ENCODE results near the gene HDAC4.
A peak's percentile ranks its signal among the peaks of the same experiment; 100 is the strongest.

The HDAC4 gene

DNA sequence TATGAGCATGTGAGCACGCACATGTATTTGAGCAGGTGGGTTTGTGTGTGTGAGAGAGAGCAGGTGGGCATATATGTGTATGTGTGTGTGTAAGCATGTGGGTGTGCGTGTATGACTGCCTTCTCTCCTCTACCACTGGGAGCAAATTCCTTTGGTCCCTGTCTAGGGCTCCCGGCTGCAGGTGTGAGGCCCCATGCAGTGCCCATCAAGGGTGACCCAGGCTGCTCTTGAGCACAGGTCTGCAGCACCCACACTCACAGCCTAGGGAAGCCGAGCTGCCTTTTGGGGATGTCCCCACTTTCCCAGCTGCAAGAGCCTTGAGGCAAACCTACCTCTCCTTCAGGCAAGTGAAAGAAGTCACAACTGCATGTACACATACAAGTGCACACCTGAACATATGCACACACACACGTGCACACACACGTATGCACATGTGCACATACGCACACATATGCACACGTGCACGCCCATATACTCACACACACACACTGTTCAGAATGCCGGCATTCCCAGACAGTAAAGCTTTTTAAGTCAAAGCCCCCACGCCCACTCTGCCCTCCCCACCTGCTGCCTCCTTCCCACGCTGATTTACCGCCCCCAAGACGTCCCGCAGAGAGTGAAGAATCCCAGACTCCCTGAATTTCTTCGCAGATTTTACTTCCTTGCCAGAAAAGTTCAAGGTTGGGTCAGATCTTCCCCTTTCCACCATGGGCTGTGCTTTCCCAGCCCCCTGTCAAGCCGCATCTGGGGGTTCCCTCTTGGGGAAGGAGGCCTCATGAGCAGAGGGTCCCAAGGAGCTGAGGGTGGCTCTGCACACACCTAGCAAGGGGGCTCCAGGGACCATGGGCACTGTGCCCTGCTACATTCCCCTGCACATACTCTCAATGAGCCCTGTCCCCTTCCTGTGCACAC is 382.3 kb downstream of the HDAC4 start:
- no peak for TF ChIP-seq GATA3 (IDR thresholded peaks at IDR 0.05; ENCODE audit: low read depth, low read length)
- no peak for TF ChIP-seq GATA2 (IDR thresholded peaks at IDR 0.05; ENCODE audit: low read depth, low read length)

DNA sequence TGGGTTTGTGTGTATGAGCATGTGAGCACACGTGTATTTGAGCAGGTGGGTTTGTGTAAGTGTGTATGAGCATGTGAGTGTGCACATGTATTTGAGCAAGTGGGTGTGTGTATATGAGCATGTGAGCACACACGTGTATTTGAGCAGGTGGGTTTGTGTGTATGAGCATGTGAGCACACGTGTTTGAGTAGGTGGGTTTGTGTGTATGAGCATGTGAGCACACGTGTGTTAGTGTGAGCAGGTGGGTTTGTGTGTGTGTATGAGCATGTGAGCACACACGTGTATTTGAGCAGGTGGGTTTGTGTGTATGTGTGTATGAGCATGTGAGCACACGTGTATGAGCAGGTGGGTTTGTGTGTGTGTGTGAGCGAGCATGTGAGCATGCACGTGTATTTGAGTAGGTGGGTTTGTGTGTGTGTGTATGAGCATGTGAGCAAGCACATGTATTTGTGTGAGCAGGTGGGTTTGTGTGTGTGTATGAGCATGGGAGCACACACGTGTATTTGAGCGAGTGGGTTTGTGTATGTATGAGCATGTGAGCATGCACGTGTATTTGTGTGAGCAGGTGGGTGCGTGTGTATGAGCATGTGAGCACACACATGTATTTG is 383.2 kb downstream of the HDAC4 start:
- TF ChIP-seq GATA3 (IDR thresholded peaks at IDR 0.05; ENCODE audit: low read depth, low read length) (no peak), GATA2 (IDR thresholded peaks at IDR 0.05; ENCODE audit: low read depth, low read length) (no peak)

DNA sequence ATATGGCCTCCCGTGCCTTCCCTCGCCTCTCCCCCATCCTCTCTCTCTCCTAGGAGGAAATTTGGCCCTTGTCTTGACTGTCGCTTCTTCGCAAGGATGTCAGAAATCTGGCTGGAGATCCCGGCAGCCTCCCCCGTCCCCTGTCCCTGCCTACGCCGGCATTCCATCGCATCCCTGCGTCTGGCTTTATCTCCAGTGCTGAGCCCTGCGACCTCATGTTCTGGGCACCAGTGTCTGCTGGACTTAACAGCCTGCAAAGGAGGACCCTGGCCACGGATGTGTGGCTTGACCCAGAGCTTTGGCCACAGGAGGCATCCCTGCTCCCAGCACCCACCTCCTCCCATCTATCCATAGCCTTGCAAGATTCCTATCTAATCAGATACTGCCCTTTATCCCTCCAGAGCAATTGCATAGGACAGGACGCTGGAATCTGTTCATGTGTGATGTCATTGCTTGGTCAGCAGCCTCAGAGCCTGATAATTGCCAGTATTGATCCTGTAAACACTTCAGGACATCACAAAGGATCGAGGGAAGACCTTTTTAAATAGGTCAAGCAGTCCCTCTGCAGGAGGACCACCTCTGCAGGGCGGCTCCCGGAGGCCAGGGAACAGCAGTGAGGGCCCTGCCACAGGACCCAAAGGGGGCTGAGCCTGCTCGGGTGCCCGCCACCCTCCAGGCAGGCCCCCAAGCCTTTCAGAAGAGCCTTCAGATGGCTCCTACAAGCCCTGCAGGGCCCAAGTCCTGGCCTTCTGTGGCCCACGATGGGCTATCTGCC is 384.7 kb downstream of the HDAC4 start:
- TF ChIP-seq GATA3 (IDR thresholded peaks at IDR 0.05; ENCODE audit: low read depth, low read length) (no peak), GATA2 (IDR thresholded peaks at IDR 0.05; ENCODE audit: low read depth, low read length) (peak; percentile 42; the same call in 1 of the 2 replicates)

DNA sequence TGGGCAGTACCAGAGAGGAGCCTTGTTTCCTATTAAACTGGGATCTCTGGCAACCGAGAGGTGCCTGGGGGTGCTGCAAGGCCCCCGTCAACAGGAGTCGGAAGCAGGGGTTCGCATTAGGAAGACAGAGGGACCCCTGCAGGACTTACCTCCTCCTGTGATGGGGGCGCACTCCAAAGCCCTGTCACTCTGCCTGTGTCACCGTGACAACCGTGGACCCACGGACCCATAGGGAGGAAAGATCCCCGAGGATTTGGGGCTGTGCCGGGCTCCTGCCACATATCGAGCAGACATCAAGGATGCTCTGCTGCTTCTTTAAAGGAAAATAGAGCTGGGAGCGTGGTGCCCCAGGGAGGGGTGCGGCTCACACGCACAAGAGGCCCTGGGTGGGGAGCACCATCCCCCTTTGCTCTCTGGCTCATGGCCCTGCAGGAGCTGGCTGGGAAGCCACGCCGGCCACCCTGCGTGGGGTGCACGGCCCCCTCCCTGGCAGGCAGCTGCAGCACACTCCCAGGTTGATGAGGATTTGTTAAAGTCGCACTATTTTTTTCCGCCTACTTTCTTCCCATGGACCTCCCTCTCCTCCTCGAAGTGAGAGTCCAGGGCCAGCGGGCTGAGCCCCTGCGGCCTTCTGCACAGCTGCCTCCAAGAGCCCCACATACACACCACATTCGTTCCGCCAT is 385.5 kb downstream of the HDAC4 start:
- TF ChIP-seq GATA3 (IDR thresholded peaks at IDR 0.05; ENCODE audit: low read depth, low read length) (no peak), GATA2 (IDR thresholded peaks at IDR 0.05; ENCODE audit: low read depth, low read length) (no peak)

DNA sequence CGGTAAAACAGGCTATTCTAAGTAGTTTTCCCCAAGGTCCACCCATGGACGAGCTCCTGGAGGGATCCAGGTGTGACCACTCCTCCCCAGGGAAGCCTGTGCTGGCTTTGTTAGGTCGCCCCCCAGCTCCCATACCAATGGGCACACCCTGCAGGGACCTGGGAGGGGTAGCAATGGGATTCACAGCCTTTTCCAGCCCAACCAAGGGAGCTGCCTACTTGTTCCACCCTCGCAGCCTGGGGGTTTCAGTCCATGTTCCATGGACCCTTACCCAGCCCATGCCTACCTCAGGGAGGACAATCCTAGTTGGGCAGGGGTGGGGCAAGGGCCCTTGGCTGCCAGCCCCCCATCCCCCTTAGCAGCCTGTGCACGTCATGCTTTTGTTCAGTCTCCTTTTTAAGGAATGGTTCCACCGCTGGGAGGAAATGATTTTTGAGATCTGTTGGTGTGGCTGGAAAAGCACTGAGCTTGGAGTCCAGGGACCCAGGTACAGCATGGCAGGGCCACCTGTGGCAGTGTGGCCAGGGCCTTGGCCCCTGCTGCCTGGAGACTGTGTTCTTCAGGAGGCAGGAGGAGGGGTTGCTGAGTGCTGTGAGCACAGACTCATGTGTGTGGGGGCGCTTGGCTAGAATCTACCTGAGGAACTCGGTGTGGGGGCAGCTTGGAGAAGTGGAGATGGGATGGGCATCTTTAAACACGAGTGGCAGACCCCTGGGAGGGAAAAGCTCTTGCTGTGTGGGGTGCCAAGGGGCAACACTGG is 386.2 kb downstream of the HDAC4 start:
- TF ChIP-seq GATA2 (IDR thresholded peaks at IDR 0.05; ENCODE audit: low read depth, low read length) (no peak), GATA3 (IDR thresholded peaks at IDR 0.05; ENCODE audit: low read depth, low read length) (no peak)

DNA sequence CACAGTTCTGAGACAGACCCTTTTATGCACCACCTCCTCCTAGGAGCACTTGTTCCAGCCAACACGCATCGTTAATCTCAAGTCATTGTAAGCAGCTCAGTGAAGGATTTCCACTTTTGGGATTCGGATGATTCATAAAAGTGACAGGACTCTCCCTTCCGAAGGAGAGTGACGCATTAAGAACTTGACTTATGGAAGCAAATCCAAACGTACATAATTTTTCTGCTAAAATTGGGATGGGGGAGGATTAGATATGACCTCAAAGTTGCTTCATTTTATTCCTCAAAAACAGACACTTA is 387.2 kb downstream of the HDAC4 start:
- no peak for TF ChIP-seq GATA3 (IDR thresholded peaks at IDR 0.05; ENCODE audit: low read depth, low read length)
- TF ChIP-seq GATA2 (IDR thresholded peaks at IDR 0.05; ENCODE audit: low read depth, low read length), result no peak

DNA sequence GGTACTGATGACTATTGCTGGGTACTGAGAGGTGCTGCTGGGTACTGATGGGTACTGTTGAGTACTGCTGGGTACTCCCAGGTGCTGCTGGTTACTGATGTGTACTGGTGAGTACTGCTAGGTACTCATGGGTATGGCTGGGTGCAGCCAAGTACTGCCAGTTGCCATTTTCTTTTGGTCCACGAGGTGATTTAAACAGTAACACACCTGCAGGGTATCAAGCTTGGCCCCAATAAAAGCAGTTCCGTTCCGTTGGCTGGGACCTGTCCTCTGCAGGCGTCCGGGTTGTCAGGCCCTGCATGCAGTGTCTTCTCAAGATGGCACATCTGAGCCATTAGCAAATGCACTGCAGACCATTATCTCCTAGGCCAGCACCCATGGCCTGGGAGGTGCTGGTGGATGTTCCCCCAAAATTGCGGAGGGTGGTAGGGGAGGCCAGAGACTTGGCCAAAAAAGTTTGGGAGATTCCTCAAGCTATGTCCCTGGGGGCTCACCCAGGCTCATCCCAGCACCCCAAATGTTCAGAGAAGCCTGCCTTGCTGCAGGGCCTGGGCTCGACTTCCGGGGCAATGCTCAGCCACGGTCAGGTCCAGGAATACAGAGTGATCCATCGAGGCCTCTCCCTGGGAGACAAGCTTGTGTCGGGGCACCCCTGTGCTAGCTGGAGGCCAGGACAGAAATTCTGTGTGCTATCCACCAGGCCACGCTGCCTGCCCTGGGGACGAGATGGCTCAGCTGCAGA is 387.7 kb downstream of the HDAC4 start:
- no peak for TF ChIP-seq GATA2 (IDR thresholded peaks at IDR 0.05; ENCODE audit: low read depth, low read length)
- TF ChIP-seq GATA3 (IDR thresholded peaks at IDR 0.05; ENCODE audit: low read depth, low read length), result no peak

DNA sequence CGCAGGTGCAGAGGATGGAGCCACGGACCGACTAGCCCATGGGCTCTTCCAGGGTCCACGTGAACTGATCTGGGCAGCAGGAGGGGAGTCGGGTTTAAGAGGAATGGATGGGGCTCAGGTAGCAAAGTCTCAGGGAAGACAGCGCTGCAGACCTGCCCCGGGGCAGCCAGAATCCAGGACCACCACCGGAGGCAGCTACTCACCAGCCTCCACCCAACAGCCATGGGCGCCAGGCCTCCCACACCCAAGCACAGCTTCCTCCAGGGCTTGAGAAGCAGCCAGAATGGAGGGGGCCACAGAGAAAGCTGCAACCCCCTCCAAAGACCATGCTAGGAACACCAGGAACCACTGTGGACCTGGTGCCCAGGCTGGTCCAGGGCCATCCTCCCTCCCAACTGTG is 388.6 kb downstream of the HDAC4 start:
- no peak for TF ChIP-seq GATA3 (IDR thresholded peaks at IDR 0.05; ENCODE audit: low read depth, low read length)
- TF ChIP-seq GATA2 (IDR thresholded peaks at IDR 0.05; ENCODE audit: low read depth, low read length), result no peak

DNA sequence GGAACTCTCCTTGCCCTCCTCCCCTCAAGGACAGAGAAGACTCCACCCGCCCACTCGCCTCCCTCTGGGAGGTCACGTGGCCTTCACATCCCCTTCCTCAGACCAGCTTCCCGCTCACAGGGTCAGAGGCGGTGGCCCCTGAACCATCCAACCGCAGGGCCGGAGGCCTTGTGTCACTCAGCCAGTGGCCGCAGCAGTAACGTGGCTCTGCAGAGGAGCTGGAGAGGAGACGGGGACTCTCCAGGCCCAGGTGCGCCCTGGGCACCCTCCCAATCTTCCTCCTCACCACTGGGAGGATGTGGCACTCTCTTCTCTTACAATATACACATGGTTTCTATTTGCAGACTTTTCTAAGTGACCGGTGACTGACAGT is 391.2 kb downstream of the HDAC4 start:
- TF ChIP-seq GATA2 (IDR thresholded peaks at IDR 0.05; ENCODE audit: low read depth, low read length) (no peak), GATA3 (IDR thresholded peaks at IDR 0.05; ENCODE audit: low read depth, low read length) (no peak)

DNA sequence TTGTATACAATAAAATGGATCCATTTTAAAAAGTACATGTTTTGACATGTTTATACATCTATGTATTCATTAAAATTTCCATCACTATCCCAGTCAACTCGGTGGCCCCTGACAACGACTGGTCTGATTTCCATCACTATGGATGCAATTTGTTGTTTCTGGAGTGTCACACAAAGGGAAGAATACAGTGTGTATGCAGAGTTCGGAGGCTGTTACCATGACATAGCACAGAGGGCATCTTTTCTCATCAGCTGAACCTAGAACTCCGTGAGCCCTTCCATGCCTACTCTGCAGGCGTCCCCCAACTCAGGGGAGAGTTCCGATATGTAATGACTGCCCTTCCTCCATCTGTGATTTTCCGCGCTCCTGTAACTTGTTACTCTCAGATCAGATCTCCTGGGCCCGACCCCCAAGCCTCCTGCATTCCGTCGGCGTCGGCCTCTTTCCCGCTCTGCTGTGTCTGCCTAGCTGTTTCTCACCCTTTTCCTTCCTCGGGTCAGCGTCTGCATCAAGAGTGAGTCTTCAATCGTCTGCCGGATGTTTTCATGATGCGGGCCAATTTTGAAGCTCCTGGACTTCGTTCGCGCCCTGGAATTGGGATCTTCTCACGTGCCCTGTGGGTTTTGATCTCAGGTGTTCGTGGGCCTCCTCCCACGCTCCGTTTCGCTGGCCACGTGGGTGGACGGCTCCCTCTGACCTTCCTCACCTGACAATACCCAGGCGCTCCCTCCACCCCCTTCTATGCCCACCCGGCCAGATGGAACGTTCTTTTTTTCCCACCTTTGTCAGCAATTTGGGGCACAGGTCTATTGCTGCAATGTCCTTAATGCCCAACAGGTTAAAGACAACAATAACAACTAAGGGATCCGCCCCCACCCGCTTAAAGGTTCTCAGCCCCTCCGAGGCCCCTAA is 391.9 kb downstream of the HDAC4 start:
- TF ChIP-seq GATA2 (IDR thresholded peaks at IDR 0.05; ENCODE audit: low read depth, low read length) (no peak), GATA3 (IDR thresholded peaks at IDR 0.05; ENCODE audit: low read depth, low read length) (no peak)

DNA sequence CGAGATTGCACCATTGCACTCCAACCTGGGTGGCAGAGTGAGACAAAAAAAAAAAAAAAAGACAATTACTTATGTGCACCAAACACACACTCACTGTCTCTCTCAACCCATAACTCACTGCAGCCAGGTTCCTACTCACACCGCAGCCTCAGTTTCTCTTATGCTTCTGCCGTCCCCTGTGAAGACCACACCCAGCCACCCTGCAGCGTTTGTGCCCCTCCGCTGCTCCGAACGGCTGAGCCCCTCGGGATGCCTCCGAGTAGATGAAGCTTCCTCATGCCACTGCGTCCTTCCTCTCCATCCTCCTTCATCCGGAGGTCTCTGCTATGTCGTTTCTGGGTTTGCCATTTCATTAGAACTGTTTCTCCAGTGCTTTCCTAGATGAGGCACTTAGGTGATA is 392.8 kb downstream of the HDAC4 start:
- TF ChIP-seq GATA2 (IDR thresholded peaks at IDR 0.05; ENCODE audit: low read depth, low read length) (no peak), GATA3 (IDR thresholded peaks at IDR 0.05; ENCODE audit: low read depth, low read length) (no peak)

All from SH-SY5Y (cell line).